Ishikawa (cell line): ENCODE results near the gene POGLUT2.

Experiments used
- RAD21 ChIP-seq: IDR thresholded peaks from 2 replicates; pipeline ENCODE4 v1.6.1; 2012; ENCODE audit warnings: low read depth
- REST ChIP-seq: IDR thresholded peaks from 2 replicates; pipeline ENCODE4 v1.6.1; 2012; ENCODE audit warnings: low read depth, mild to moderate bottlenecking
- TAF1 ChIP-seq: IDR thresholded peaks from 2 replicates; pipeline ENCODE4 v1.6.1; 2012; ENCODE audit warnings: low read depth, mild to moderate bottlenecking
- TEAD4 ChIP-seq: IDR thresholded peaks from 2 replicates; pipeline ENCODE4 v1.6.1; 2012

- TF ChIP-seq REST (no peak), RAD21 (no peak), TAF1 (no peak; the same call in 1 of the 2 replicates), TEAD4 (no peak)
Measured at GRCh38 chr13:102799426-102800144, 809 bp upstream of the POGLUT2 start.
